Large intestine (tissue), 3 donors: Measurements from ENCODE around the gene TMEM263. TPM values are rescaled to one million over a fixed set of nuclear protein-coding genes. Genes with fewer than 3 reads are reported as not detected.

Experiments
- DNase-seq, 2 donors: peaks; one replicate each; pipeline versions ENCODE4 v3.0.0 to v3.0.0-alpha.2; 2013
- H3K27ac ChIP-seq: one replicate; pipeline ENCODE4 v1.5.1; 2013; ENCODE audit warnings: low read length
- H3K27me3 ChIP-seq: 2 replicates; pipeline ENCODE4 v1.6.1; 2013; ENCODE audit warnings: low read length; ENCODE audit not compliant: control insufficient read depth, insufficient read depth
- H3K36me3 ChIP-seq: 2 replicates; pipeline ENCODE4 v1.6.1; 2013; ENCODE audit warnings: low read length; ENCODE audit not compliant: control insufficient read depth, insufficient read depth
- H3K4me1 ChIP-seq: one replicate; pipeline ENCODE4 v1.6.1; 2013; ENCODE audit warnings: low read length; ENCODE audit not compliant: control insufficient read depth, insufficient read depth
- H3K4me3 ChIP-seq: one replicate; pipeline ENCODE4 v1.5.1; 2013; ENCODE audit warnings: low read length
- H3K9me3 ChIP-seq: one replicate; pipeline ENCODE4 v1.6.1; 2013; ENCODE audit warnings: mild to moderate bottlenecking, low read depth, low read length, moderate library complexity; ENCODE audit not compliant: control insufficient read depth
- WGBS: methylation state at CpG from one replicate; pipeline ENCODE4 v1.1.5; 2013; ENCODE audit warnings: low lambda C conversion rate; ENCODE audit not compliant: insufficient coverage; 5-methylcytosine and 5-hydroxymethylcytosine counted together
- polyA plus RNA-seq: library from polyadenylated mRNA; unstranded; fragments of 120-200 nt; gene quantifications from one replicate; pipeline ENCODE4 v1.2.1, GENCODE V29; 2013

Gene TMEM263
- polyA plus RNA-seq, 1 donor, result 44.4 TPM

GRCh38 chr12:106942775-106943174 lies 12.9 kb upstream of the TMEM263 start:
- 100% methylated on average over 1 of the region's 2 CpGs for WGBS
- no peak for DNase-seq
- Histone ChIP-seq H3K9me3 (peaks cover 3% of the 10 kb centered on the region), H3K27me3 (no peaks in the 10 kb centered on the region), H3K27ac (no peak overlapping the region), H3K36me3 (no peaks in the 10 kb centered on the region), H3K4me1 (no peaks in the 10 kb centered on the region), H3K4me3 (no peak overlapping the region)

- H3K36me3 ChIP-seq, result no peaks in the 10 kb centered on the region
- 0% methylated on average over 1 of the region's 1 CpG for WGBS
- peaks cover 3% of the 10 kb centered on the region for H3K9me3 ChIP-seq
- no peak overlapping the region for H3K27ac ChIP-seq
- peaks cover 2% of the 10 kb centered on the region for H3K27me3 ChIP-seq
- DNase-seq, result no peak
- H3K4me1 ChIP-seq, result no peaks in the 10 kb centered on the region
- no peak overlapping the region for H3K4me3 ChIP-seq
These were observed 10.4 kb upstream of the TMEM263 start for GRCh38 chr12:106945261-106945851.

- peaks cover 3% of the 10 kb centered on the region for H3K9me3 ChIP-seq
- no peak overlapping the region for H3K27ac ChIP-seq
- no peaks in the 10 kb centered on the region for H3K36me3 ChIP-seq
- H3K27me3 ChIP-seq, result peaks cover 2% of the 10 kb centered on the region
- no peak overlapping the region for H3K4me3 ChIP-seq
- H3K4me1 ChIP-seq, result no peaks in the 10 kb centered on the region
- no peak for DNase-seq
These were observed 8.2 kb upstream of the TMEM263 start for GRCh38 chr12:106947461-106947860.

- Histone ChIP-seq H3K27me3 (peaks cover 2% of the 10 kb centered on the region), H3K9me3 (peaks cover 3% of the 10 kb centered on the region), H3K27ac (no peak overlapping the region), H3K4me3 (no peak overlapping the region), H3K4me1 (no peaks in the 10 kb centered on the region), H3K36me3 (no peaks in the 10 kb centered on the region)
- no CpG with 5 or more reads among the region's 5 CpGs for WGBS
- no peak for DNase-seq
These were observed 5.1 kb upstream of the TMEM263 start for GRCh38 chr12:106950591-106950990.

GRCh38 chr12:106953352-106954250 lies 2.1 kb upstream of the TMEM263 start:
- H3K36me3 ChIP-seq, result no peaks in the 10 kb centered on the region
- H3K27me3 ChIP-seq, result peaks cover 2% of the 10 kb centered on the region
- H3K9me3 ChIP-seq, result peaks cover 3% of the 10 kb centered on the region
- no peak overlapping the region for H3K4me3 ChIP-seq
- H3K27ac ChIP-seq, result no peak overlapping the region
- 60% methylated on average over 1 of the region's 12 CpGs for whole genome bisulfite sequencing
- no peak for DNase-seq
- H3K4me1 ChIP-seq, result peaks cover 2% of the 10 kb centered on the region

- Histone ChIP-seq H3K36me3 (no peaks in the 10 kb centered on the region), H3K4me3 (peak overlapping the region; percentile 99), H3K9me3 (peaks cover 3% of the 10 kb centered on the region), H3K27ac (peak overlapping the region; percentile 63), H3K4me1 (peaks cover 2% of the 10 kb centered on the region), H3K27me3 (no peaks in the 10 kb centered on the region)
- WGBS, result 54% methylated on average over 8 of the region's 36 CpGs
- DNase-seq, result peak; percentile 4 to 47
These were observed 988 bp upstream of the TMEM263 start for GRCh38 chr12:106954462-106955376.

- H3K4me1 ChIP-seq, result peaks cover 2% of the 10 kb centered on the region
- peak overlapping the region; percentile 90 for H3K27ac ChIP-seq
- H3K27me3 ChIP-seq, result no peaks in the 10 kb centered on the region
- H3K4me3 ChIP-seq, result peak overlapping the region; percentile 99
- peaks cover 2% of the 10 kb centered on the region for H3K36me3 ChIP-seq
- H3K9me3 ChIP-seq, result peaks cover 3% of the 10 kb centered on the region
- peak in 1 of 2 donors; percentile 46 for DNase-seq
- WGBS, result no CpG with 5 or more reads among the region's 34 CpGs
These were observed 406 bp downstream of the TMEM263 start for GRCh38 chr12:106956048-106956578.

GRCh38 chr12:106957583-106957982 lies 1.9 kb downstream of the TMEM263 start:
- no peak overlapping the region for H3K27ac ChIP-seq
- no peak for DNase-seq

GRCh38 chr12:106960443-106960842 lies 4.7 kb downstream of the TMEM263 start:
- Histone ChIP-seq H3K4me3 (no peak overlapping the region), H3K9me3 (no peaks in the 10 kb centered on the region)
- no CpG with 5 or more reads among the region's 3 CpGs for WGBS

More at GRCh38 chr12:106957583-106957982, 1.9 kb downstream of the TMEM263 start:
- Histone ChIP-seq H3K4me3 (peak overlapping the region; percentile 99), H3K27me3 (no peaks in the 10 kb centered on the region), H3K4me1 (peaks cover 2% of the 10 kb centered on the region), H3K36me3 (peaks cover 4% of the 10 kb centered on the region), H3K9me3 (peaks cover 3% of the 10 kb centered on the region)
- no CpG with 5 or more reads among the region's 1 CpG for WGBS

GRCh38 chr12:106962286-106962685 lies 6.6 kb downstream of the TMEM263 start:
- H3K9me3 ChIP-seq, result no peaks in the 10 kb centered on the region
- no peak for DNase-seq
- no peak overlapping the region for H3K27ac ChIP-seq
- H3K27me3 ChIP-seq, result no peaks in the 10 kb centered on the region
- peaks cover 2% of the 10 kb centered on the region for H3K4me1 ChIP-seq
- no peak overlapping the region for H3K4me3 ChIP-seq
- peaks cover 6% of the 10 kb centered on the region for H3K36me3 ChIP-seq
- no CpG with 5 or more reads among the region's 3 CpGs for WGBS

More at GRCh38 chr12:106960443-106960842, 4.7 kb downstream of the TMEM263 start:
- DNase-seq, result no peak
- Histone ChIP-seq H3K36me3 (peaks cover 4% of the 10 kb centered on the region), H3K4me1 (peaks cover 2% of the 10 kb centered on the region), H3K27me3 (no peaks in the 10 kb centered on the region), H3K27ac (no peak overlapping the region)
